Measurements from ENCODE around the gene HOXB7. TPM values are rescaled to one million over a fixed set of nuclear protein-coding genes. Genes with fewer than 3 reads are reported as not detected.
A peak's percentile ranks its signal among the peaks of the same experiment; 100 is the strongest.

HOXB7 gene
- total and polyA plus RNA-seq, 12 donors = 0.13 to 0.62 (median 0.29) TPM; not detected in 6

DNA sequence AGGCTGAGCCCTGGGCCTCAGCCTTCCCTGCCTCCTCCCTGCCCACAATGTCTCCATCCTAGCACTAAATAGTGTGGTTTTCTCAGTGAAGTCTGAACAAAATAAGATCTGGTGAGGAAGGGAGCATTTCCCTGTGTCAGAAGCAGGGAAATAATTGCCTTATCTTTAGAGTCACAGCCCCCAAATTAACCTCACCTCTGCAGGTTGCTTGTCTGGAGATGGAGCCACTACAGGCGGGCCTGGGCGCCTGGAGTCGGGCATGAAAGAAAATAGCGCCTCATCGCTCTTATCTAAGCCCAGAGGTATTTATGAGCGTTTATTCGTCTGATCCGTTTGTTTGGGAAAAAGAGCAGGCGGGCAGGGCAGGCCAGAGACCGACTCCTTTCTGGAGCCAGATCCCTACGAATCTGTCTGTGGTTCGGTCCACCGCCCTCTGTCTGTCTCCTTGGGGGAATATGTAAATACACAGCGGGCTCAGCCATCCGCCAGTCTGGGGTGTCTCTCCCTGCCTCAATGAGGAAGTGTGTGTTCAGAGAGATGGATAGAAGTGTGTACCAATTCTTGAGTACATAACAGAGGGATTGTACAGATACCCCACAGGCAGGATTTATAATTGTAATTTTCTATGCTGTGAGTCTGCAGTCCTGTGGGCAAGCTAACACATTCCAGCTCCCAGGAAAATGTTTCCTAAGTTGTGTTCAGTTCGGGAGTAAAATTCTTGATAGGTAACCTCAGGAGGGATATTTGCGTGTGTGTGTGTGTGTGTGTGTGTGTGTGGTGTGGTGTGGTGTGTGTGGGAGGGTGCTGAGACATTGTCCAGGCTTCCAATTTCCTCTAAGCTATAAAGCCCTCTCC is 10.3 kb downstream of the HOXB7 start:
- ATAC-seq (no peak), DNase-seq (no peak)
- WGBS, 2 donors = 13 to 27% methylated on average over 17 of the region's 17 CpGs
- TF ChIP-seq, protein P1, sequence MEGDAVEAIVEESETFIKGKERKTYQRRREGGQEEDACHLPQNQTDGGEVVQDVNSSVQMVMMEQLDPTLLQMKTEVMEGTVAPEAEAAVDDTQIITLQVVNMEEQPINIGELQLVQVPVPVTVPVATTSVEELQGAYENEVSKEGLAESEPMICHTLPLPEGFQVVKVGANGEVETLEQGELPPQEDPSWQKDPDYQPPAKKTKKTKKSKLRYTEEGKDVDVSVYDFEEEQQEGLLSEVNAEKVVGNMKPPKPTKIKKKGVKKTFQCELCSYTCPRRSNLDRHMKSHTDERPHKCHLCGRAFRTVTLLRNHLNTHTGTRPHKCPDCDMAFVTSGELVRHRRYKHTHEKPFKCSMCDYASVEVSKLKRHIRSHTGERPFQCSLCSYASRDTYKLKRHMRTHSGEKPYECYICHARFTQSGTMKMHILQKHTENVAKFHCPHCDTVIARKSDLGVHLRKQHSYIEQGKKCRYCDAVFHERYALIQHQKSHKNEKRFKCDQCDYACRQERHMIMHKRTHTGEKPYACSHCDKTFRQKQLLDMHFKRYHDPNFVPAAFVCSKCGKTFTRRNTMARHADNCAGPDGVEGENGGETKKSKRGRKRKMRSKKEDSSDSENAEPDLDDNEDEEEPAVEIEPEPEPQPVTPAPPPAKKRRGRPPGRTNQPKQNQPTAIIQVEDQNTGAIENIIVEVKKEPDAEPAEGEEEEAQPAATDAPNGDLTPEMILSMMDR (IDR thresholded peaks at IDR 0.05) = no peak
- Histone ChIP-seq H3K27me3 (peaks cover 67 to 100% (median 98%) of the 10 kb centered on the region in 7 donors), H3K27ac (no peak overlapping the region), H3K4me1 (peaks cover 3 to 38% (median 19%) of the 10 kb centered on the region in 9 donors), H3K36me3 (no peaks in the 10 kb centered on the region), H3K9me3 (peaks cover 0 to 8% (median 0%) of the 10 kb centered on the region in 11 donors), H3K4me3 (no peak overlapping the region)
- intact Hi-C loops (cut with DNase I) = no loop called here

- ATAC-seq = no peak
- Histone ChIP-seq H3K4me1 (peaks cover 3 to 38% (median 19%) of the 10 kb centered on the region in 9 donors), H3K9me3 (peaks cover 0 to 8% (median 0%) of the 10 kb centered on the region in 11 donors), H3K27ac (no peak overlapping the region), H3K4me3 (no peak overlapping the region), H3K27me3 (peaks cover 68 to 100% (median 98%) of the 10 kb centered on the region in 7 donors), H3K36me3 (no peaks in the 10 kb centered on the region)
- intact Hi-C loops (cut with DNase I) = loop anchor here in 3 of 10 donors (10.0 kb wide), 2 partner anchors 255 to 265 kb away; no protein-coding TSS in a partner anchor
- no peak for DNase-seq
- TF ChIP-seq, protein P1 (IDR thresholded peaks at IDR 0.05) = no peak
- 32 to 42% methylated on average over 5 of the region's 5 CpGs for WGBS, 2 donors
Measured at GRCh38 chr17:48599354-48599753, 11.5 kb downstream of the HOXB7 start.

DNA sequence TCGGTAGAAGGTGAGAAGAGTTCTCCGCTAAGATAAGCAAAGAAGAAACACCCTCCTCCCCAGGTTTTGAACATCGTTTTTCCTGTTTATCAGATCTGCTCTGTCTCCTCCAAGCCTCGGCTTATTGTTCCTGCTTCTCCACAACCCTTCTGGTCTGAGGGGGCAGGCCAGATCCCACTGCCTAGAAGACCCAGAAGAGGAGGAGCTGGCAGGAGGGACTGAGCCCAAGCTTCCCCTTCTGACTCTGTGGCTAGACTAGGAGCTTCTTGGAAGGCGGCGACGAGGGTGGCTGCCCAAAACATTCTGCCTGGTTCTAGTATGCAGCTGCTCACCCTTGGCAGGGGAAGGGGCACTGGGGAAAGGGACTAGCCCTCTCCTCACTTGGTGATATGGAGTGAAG is 12.1 kb downstream of the HOXB7 start:
- no peak for DNase-seq
- H3K9me3 ChIP-seq = peaks cover 0 to 8% (median 0%) of the 10 kb centered on the region in 11 donors
- no peak overlapping the region for H3K27ac ChIP-seq
- WGBS, 2 donors = 10 to 18% methylated on average over 7 of the region's 7 CpGs
- ATAC-seq = no peak
- peaks cover 66 to 100% (median 98%) of the 10 kb centered on the region in 7 donors for H3K27me3 ChIP-seq
- TF ChIP-seq, protein P1 (IDR thresholded peaks at IDR 0.05) = no peak
- peaks cover 3 to 44% (median 19%) of the 10 kb centered on the region in 9 donors for H3K4me1 ChIP-seq
- no peak overlapping the region for H3K4me3 ChIP-seq
- intact Hi-C loops (cut with DNase I) = loop anchor here in 3 of 10 donors (10.0 kb wide), 2 partner anchors 254 to 264 kb away; no protein-coding TSS in a partner anchor
- no peaks in the 10 kb centered on the region for H3K36me3 ChIP-seq

- H3K27ac ChIP-seq = peak overlapping the region in 6 of 10 donors; percentile 3 to 71 (median 31)
- intact Hi-C loops (cut with DNase I) = loop anchor here in 3 of 10 donors (10.0 kb wide), 2 partner anchors 253 to 263 kb away; no protein-coding TSS in a partner anchor
- ATAC-seq (peak in 7 of 8 donors; percentile 26 to 57 (median 39)), DNase-seq (no peak)
- H3K9me3 ChIP-seq = peaks cover 0 to 2% (median 0%) of the 10 kb centered on the region in 11 donors
- H3K27me3 ChIP-seq = peaks cover 63 to 100% (median 98%) of the 10 kb centered on the region in 7 donors
- H3K4me1 ChIP-seq = peaks cover 3 to 52% (median 24%) of the 10 kb centered on the region in 9 donors
- H3K4me3 ChIP-seq = peak overlapping the region; percentile 24 to 56 (median 40)
- TF ChIP-seq, protein P1 (IDR thresholded peaks at IDR 0.05) = no peak
- no peaks in the 10 kb centered on the region for H3K36me3 ChIP-seq
- WGBS, 2 donors = 1 to 2% methylated on average over 68 of the region's 68 CpGs
Measured at GRCh38 chr17:48597778-48598631, 12.8 kb downstream of the HOXB7 start.

Data from heart right ventricle (tissue), 16 donors.